Nephron progenitor cell (in vitro differentiated cells): Measurements from ENCODE around the gene DUS1L.
A peak's percentile ranks its signal among the peaks of the same experiment; 100 is the strongest.

ENCODE experiments used
- DNase-seq: peaks from one replicate; pipeline ENCODE4 v3.0.0; 2021
- H3K27ac Mint-ChIP-seq: 2 replicates; pipeline ENCODE4 v1.8.0; 2021; ENCODE audit warnings: mild to moderate bottlenecking, moderate library complexity, mixed read lengths
- H3K27me3 Mint-ChIP-seq: 2 replicates; pipeline ENCODE4 v1.8.0; 2021; ENCODE audit warnings: mild to moderate bottlenecking, low read depth, mixed read lengths; ENCODE audit not compliant: poor library complexity
- H3K36me3 Mint-ChIP-seq: 2 replicates; pipeline ENCODE4 v1.8.0; 2021; ENCODE audit warnings: low read depth, mixed read lengths
- H3K4me1 Mint-ChIP-seq: 2 replicates; pipeline ENCODE4 v1.8.0; 2021; ENCODE audit warnings: mixed read lengths
- H3K4me3 Mint-ChIP-seq: 2 replicates; pipeline ENCODE4 v1.8.0; 2021; ENCODE audit warnings: mild to moderate bottlenecking, moderate library complexity, mixed read lengths
- H3K9me3 Mint-ChIP-seq: 2 replicates; pipeline ENCODE4 v1.8.0; 2021; ENCODE audit warnings: mild to moderate bottlenecking, moderate library complexity, mixed read lengths
- CTCF ChIP-seq: fragments of 200-600 bp; sonication (generic); IDR thresholded peaks from 2 replicates; pipeline ENCODE4 v1.5.0; 2021; ENCODE audit warnings: antibody characterized with exemption

Gene DUS1L

GRCh38 chr17:82081546-82081945 lies 15.9 kb upstream of the DUS1L start:
- Mint-ChIP-seq H3K27ac (no peak overlapping the region), H3K9me3 (no peaks in the 10 kb centered on the region), H3K36me3 (peaks cover 5% of the 10 kb centered on the region), H3K4me3 (no peak overlapping the region), H3K4me1 (peaks cover 11% of the 10 kb centered on the region), H3K27me3 (peaks cover 3% of the 10 kb centered on the region)
- no peak for DNase-seq
- no peak for TF ChIP-seq CTCF

GRCh38 chr17:82080789-82081464 lies 15.3 kb upstream of the DUS1L start:
- no peaks in the 10 kb centered on the region for H3K9me3 Mint-ChIP-seq
- H3K4me3 Mint-ChIP-seq: no peak overlapping the region

GRCh38 chr17:82080048-82080788 lies 14.6 kb upstream of the DUS1L start:
- Mint-ChIP-seq H3K4me3 (no peak overlapping the region), H3K27ac (no peak overlapping the region), H3K4me1 (peaks cover 11% of the 10 kb centered on the region), H3K9me3 (no peaks in the 10 kb centered on the region), H3K27me3 (peaks cover 3% of the 10 kb centered on the region), H3K36me3 (peaks cover 5% of the 10 kb centered on the region)
- TF ChIP-seq CTCF: no peak
- no peak for DNase-seq

More at GRCh38 chr17:82080789-82081464, 15.3 kb upstream of the DUS1L start:
- peaks cover 5% of the 10 kb centered on the region for H3K36me3 Mint-ChIP-seq
- H3K4me1 Mint-ChIP-seq: peaks cover 11% of the 10 kb centered on the region
- no peak overlapping the region for H3K27ac Mint-ChIP-seq
- TF ChIP-seq CTCF: no peak
- DNase-seq: no peak
- H3K27me3 Mint-ChIP-seq: peaks cover 3% of the 10 kb centered on the region

GRCh38 chr17:82079001-82079677 lies 13.5 kb upstream of the DUS1L start:
- Mint-ChIP-seq H3K27me3 (peaks cover 9% of the 10 kb centered on the region), H3K36me3 (peaks cover 5% of the 10 kb centered on the region), H3K9me3 (peaks cover 4% of the 10 kb centered on the region), H3K4me3 (no peak overlapping the region), H3K4me1 (peaks cover 11% of the 10 kb centered on the region), H3K27ac (no peak overlapping the region)
- no peak for DNase-seq
- TF ChIP-seq CTCF: no peak

- peaks cover 5% of the 10 kb centered on the region for H3K36me3 Mint-ChIP-seq
Measured at GRCh38 chr17:82078433-82078832, 12.8 kb upstream of the DUS1L start.

More at GRCh38 chr17:82078433-82078832, 12.8 kb upstream of the DUS1L start:
- peak overlapping the region; percentile 41 for H3K27ac Mint-ChIP-seq
- H3K27me3 Mint-ChIP-seq: peaks cover 12% of the 10 kb centered on the region
- no peak overlapping the region for H3K4me3 Mint-ChIP-seq
- no peak for TF ChIP-seq CTCF
- H3K4me1 Mint-ChIP-seq: peaks cover 11% of the 10 kb centered on the region
- DNase-seq: no peak
- H3K9me3 Mint-ChIP-seq: peaks cover 10% of the 10 kb centered on the region
